Measurements from ENCODE around the gene RPL6.

Gene RPL6

GRCh38 chr12:112389228-112389627, 20.2 kb downstream of the RPL6 start:
- DNase-seq: no peak
- no peak for TF ChIP-seq CTCF (IDR thresholded peaks at IDR 0.05)
- H3K36me3 ChIP-seq: no peaks in the 10 kb centered on the region
- H3K4me1 ChIP-seq: peaks cover 0 to 6% (median 0%) of the 10 kb centered on the region in 4 donors
- H3K9me3 ChIP-seq: no peaks in the 10 kb centered on the region
- no peaks in the 10 kb centered on the region for H3K27me3 ChIP-seq
- H3K27ac ChIP-seq: no peak overlapping the region
- intact Hi-C loops (cut with DNase I; ENCODE audit: low total_unique reads): loop anchor here (10.0 kb wide), 2 partner anchors 134 to 194 kb away; no protein-coding TSS in a partner anchor
- H3K4me3 ChIP-seq: no peak overlapping the region

- Histone ChIP-seq H3K9me3 (no peaks in the 10 kb centered on the region), H3K4me3 (no peak overlapping the region), H3K36me3 (no peaks in the 10 kb centered on the region), H3K4me1 (peaks cover 0 to 6% (median 3%) of the 10 kb centered on the region in 4 donors), H3K27ac (no peak overlapping the region), H3K27me3 (no peaks in the 10 kb centered on the region)
- intact Hi-C loops (cut with DNase I; ENCODE audit: low total_unique reads): loop anchor here (10.0 kb wide), 2 partner anchors 132 to 192 kb away; no protein-coding TSS in a partner anchor
- no peak for TF ChIP-seq CTCF (IDR thresholded peaks at IDR 0.05)
- peak in 1 of 2 donors; percentile 23 for DNase-seq
These were observed 22.7 kb downstream of the RPL6 start for GRCh38 chr12:112386726-112387125.

GRCh38 chr12:112382866-112383265, 26.5 kb downstream of the RPL6 start:
- Histone ChIP-seq H3K4me3 (peak overlapping the region; percentile 91 to 100), H3K36me3 (no peaks in the 10 kb centered on the region), H3K4me1 (peaks cover 0 to 31% (median 11%) of the 10 kb centered on the region in 4 donors), H3K27me3 (no peaks in the 10 kb centered on the region), H3K27ac (peak overlapping the region; percentile 73 to 88), H3K9me3 (no peaks in the 10 kb centered on the region)
- DNase-seq: no peak
- intact Hi-C loops (cut with DNase I; ENCODE audit: low total_unique reads): loop anchor here (10.0 kb wide), 2 partner anchors 128 to 188 kb away; no protein-coding TSS in a partner anchor
- no peak for TF ChIP-seq CTCF (IDR thresholded peaks at IDR 0.05)

GRCh38 chr12:112381883-112382796, 27.3 kb downstream of the RPL6 start, which contains the start of gene HECTD4:
Gene HECTD4, minus strand, starts transcription at chr12:112382431. Its CDS starts 303 bp downstream, at chr12:112382128.
- no peaks in the 10 kb centered on the region for H3K27me3 ChIP-seq
- DNase-seq: peak; percentile 96 to 97
- peak within 1 kb of the TSS; percentile 73 to 88 for H3K27ac ChIP-seq
- no peaks in the 10 kb centered on the region for H3K36me3 ChIP-seq
- no peaks in the 10 kb centered on the region for H3K9me3 ChIP-seq
- H3K4me3 ChIP-seq: peak within 1 kb of the TSS; percentile 91 to 100
- intact Hi-C loops (cut with DNase I; ENCODE audit: low total_unique reads): loop anchor here (10.0 kb wide), 2 partner anchors 127 to 187 kb away; no protein-coding TSS in a partner anchor
- peaks cover 0 to 25% (median 11%) of the 10 kb centered on the region in 4 donors for H3K4me1 ChIP-seq
- TF ChIP-seq CTCF (IDR thresholded peaks at IDR 0.05): no peak

GRCh38 chr12:112381406-112381882, 28.0 kb downstream of the RPL6 start:
- no peaks in the 10 kb centered on the region for H3K27me3 ChIP-seq
- H3K4me1 ChIP-seq: peaks cover 0 to 25% (median 11%) of the 10 kb centered on the region in 4 donors
- peak overlapping the region; percentile 91 to 100 for H3K4me3 ChIP-seq
- H3K9me3 ChIP-seq: no peaks in the 10 kb centered on the region
- DNase-seq: peak in 1 of 2 donors; percentile 68
- intact Hi-C loops (cut with DNase I; ENCODE audit: low total_unique reads): loop anchor here (10.0 kb wide), 2 partner anchors 127 to 187 kb away; no protein-coding TSS in a partner anchor
- no peak for TF ChIP-seq CTCF (IDR thresholded peaks at IDR 0.05)
- H3K27ac ChIP-seq: peak overlapping the region; percentile 73 to 88
- no peaks in the 10 kb centered on the region for H3K36me3 ChIP-seq

Data from tibial artery (tissue), 4 donors.